ENCODE data around the gene HDAC4. TPM values are rescaled to one million over a fixed set of nuclear protein-coding genes. Genes with fewer than 3 reads are reported as not detected.

The HDAC4 gene
- total and polyA plus RNA-seq, 9 of the 15 experiments (the other 6 are each of a cell fraction or from before 2014, with no cell fraction given), result 0.11 to 20.2 (median 4.0) TPM

- TF ChIP-seq ZBTB40 (IDR thresholded peaks at IDR 0.05) (0 out of 2 replicates have a peak, but pooled peaks have one; percentile 2), ZBTB40 (CRISPR knock-in tag; IDR thresholded peaks at IDR 0.05) (no peak), BRF2 (IDR thresholded peaks at IDR 0.05; ENCODE audit: borderline replicate concordance, insufficient read depth, insufficient read length) (no peak), ZNF12 (CRISPR knock-in tag; IDR thresholded peaks at IDR 0.05) (no peak), ZNF280A (IDR thresholded peaks at IDR 0.05; ENCODE audit: low read depth, partially characterized antibody) (no peak), RBM15 (IDR thresholded peaks at IDR 0.05; ENCODE audit: insufficient read depth, low read length) (no peak), GTF3C2 (IDR thresholded peaks at IDR 0.05; ENCODE audit: borderline replicate concordance, extremely low read depth, insufficient read length) (no peak), ZBTB7A (IDR thresholded peaks at IDR 0.05; ENCODE audit: borderline replicate concordance, control insufficient read depth, low read depth, low read length) (no peak), ZBTB9 (CRISPR knock-in tag; IDR thresholded peaks at IDR 0.05) (no peak)
These were observed 313.6 kb downstream of the HDAC4 start (continued) for GRCh38 chr2:239087046-239087710.
